SK-N-SH treated with all-trans-retinoic acid at 6 μM for 48 hours (cell line): ENCODE measurements around the gene NACC1.

ENCODE experiments used
- ATAC-seq: fragments of 200-7000 bp; cut with Tn5 transposase; 3 replicates; pipeline ENCODE4 v1.9.1; 2020; ENCODE audit warnings: mild to moderate bottlenecking, moderate library complexity
- ARNTL ChIP-seq: fragments of 450-650 bp; formaldehyde crosslinking; IDR thresholded peaks from 2 replicates; pipeline ENCODE4 v1.5.0; 2020; ENCODE audit warnings: low read depth, mild to moderate bottlenecking, moderate library complexity, borderline replicate concordance
- BACH2 ChIP-seq: fragments of 250-450 bp; sonication (Bioruptor Pico); IDR thresholded peaks from 2 replicates; pipeline ENCODE4 v1.9.0; 2021; ENCODE audit warnings: mild to moderate bottlenecking, borderline replicate concordance
- CREB5 ChIP-seq: fragments of 250-450 bp; sonication (Bioruptor Pico); IDR thresholded peaks from 2 replicates; pipeline ENCODE4 v1.5.1; 2020; ENCODE audit warnings: low read depth, mild to moderate bottlenecking, moderate library complexity
- CSDC2 ChIP-seq: fragments of 250-450 bp; sonication (Bioruptor Pico); IDR thresholded peaks from 2 replicates; pipeline ENCODE4 v1.5.0; 2020; ENCODE audit warnings: mild to moderate bottlenecking, moderate library complexity
- CSRNP3 ChIP-seq: fragments of 250-450 bp; sonication (Bioruptor Pico); IDR thresholded peaks from 2 replicates; pipeline ENCODE4 v1.5.1; 2021; ENCODE audit warnings: mild to moderate bottlenecking, moderate library complexity
- ESRRG ChIP-seq: fragments of 250-450 bp; sonication (Bioruptor Pico); IDR thresholded peaks from 2 replicates; pipeline ENCODE4 v1.6.1; 2021; ENCODE audit warnings: mild to moderate bottlenecking
- GLIS3 ChIP-seq: fragments of 250-450 bp; sonication (Bioruptor Pico); IDR thresholded peaks from 2 replicates; pipeline ENCODE4 v1.5.0; 2020; ENCODE audit warnings: mild to moderate bottlenecking, moderate library complexity
- ISL1 ChIP-seq: fragments of 250-450 bp; sonication (Bioruptor Pico); IDR thresholded peaks from 2 replicates; pipeline ENCODE4 v2.1.2; 2022; ENCODE audit warnings: mild to moderate bottlenecking, moderate library complexity
- OSR1 ChIP-seq: fragments of 250-450 bp; sonication (Bioruptor Pico); IDR thresholded peaks from 2 replicates; pipeline ENCODE4 v1.8.0; 2022; ENCODE audit warnings: moderate library complexity, mild to moderate bottlenecking, inconsistent platforms
- PATZ1 ChIP-seq: fragments of 250-450 bp; sonication (Bioruptor Pico); IDR thresholded peaks from 2 replicates; pipeline ENCODE4 v1.8.0; 2020; ENCODE audit warnings: mild to moderate bottlenecking, moderate library complexity, borderline replicate concordance
- PPARA ChIP-seq: fragments of 250-450 bp; sonication (Bioruptor Pico); IDR thresholded peaks from 2 replicates; pipeline ENCODE4 v1.5.0; 2020; ENCODE audit warnings: mild to moderate bottlenecking, borderline replicate concordance
- RARB ChIP-seq: fragments of 250-450 bp; sonication (Bioruptor Pico); IDR thresholded peaks from 2 replicates; pipeline ENCODE4 v1.8.0; 2021; ENCODE audit warnings: mild to moderate bottlenecking, moderate library complexity
- SNAI2 ChIP-seq: fragments of 250-450 bp; sonication (Bioruptor Pico); IDR thresholded peaks from 2 replicates; pipeline ENCODE4 v1.5.0; 2020; ENCODE audit warnings: mild to moderate bottlenecking, moderate library complexity
- TCF4 ChIP-seq: fragments of 250-450 bp; sonication (Bioruptor Pico); IDR thresholded peaks from 2 replicates; pipeline ENCODE4 v1.8.0; 2021; ENCODE audit warnings: mild to moderate bottlenecking, moderate library complexity, borderline replicate concordance
- TSHZ2 ChIP-seq: fragments of 250-450 bp; sonication (Bioruptor Pico); IDR thresholded peaks from 2 replicates; pipeline ENCODE4 v1.5.0; 2020; ENCODE audit warnings: mild to moderate bottlenecking, moderate library complexity
- ZC3H10 ChIP-seq: fragments of 250-450 bp; sonication (Bioruptor Pico); IDR thresholded peaks from 2 replicates; pipeline ENCODE4 v1.5.1; 2021; ENCODE audit warnings: mild to moderate bottlenecking, moderate library complexity
- ZNF565 ChIP-seq: fragments of 450-650 bp; formaldehyde crosslinking; conservative IDR thresholded peaks from 2 replicates; pipeline ENCODE4 v1.5.0; 2020; ENCODE audit warnings: low read depth, mild to moderate bottlenecking, moderate library complexity
- ZNF70 ChIP-seq: fragments of 450-650 bp; formaldehyde crosslinking; IDR thresholded peaks from 2 replicates; pipeline ENCODE4 v1.5.0; 2020; ENCODE audit warnings: mild to moderate bottlenecking, moderate library complexity
- ZNF8 ChIP-seq: fragments of 450-650 bp; formaldehyde crosslinking; IDR thresholded peaks from 2 replicates; pipeline ENCODE4 v1.5.0; 2020; ENCODE audit warnings: mild to moderate bottlenecking, moderate library complexity

The NACC1 gene

GRCh38 chr19:13155472-13156359 is 37.7 kb downstream of the NACC1 start (continued):
- TF ChIP-seq CSRNP3 (peak; percentile 62; the same call in 1 of the 2 replicates), BACH2 (CRISPR knock-in tag) (no peak)

- ATAC-seq: no peak
- TF ChIP-seq CSRNP3: no peak
- no peak for TF ChIP-seq BACH2 (CRISPR knock-in tag)
- TF ChIP-seq RARB: no peak
- no peak for TF ChIP-seq ZNF8 (CRISPR knock-in tag)
- no peak for TF ChIP-seq GLIS3 (CRISPR knock-in tag)
- no peak for TF ChIP-seq ZC3H10 (CRISPR knock-in tag)
- no peak for TF ChIP-seq ZNF565 (CRISPR knock-in tag)
- no peak for TF ChIP-seq ESRRG
- no peak for TF ChIP-seq PATZ1
- no peak for TF ChIP-seq CSDC2
- TF ChIP-seq OSR1: no peak
- TF ChIP-seq ISL1: no peak
- TF ChIP-seq, all 23 proteins: peak for 0
Observed at GRCh38 chr19:13159713-13160112, 41.6 kb downstream of the NACC1 start.

GRCh38 chr19:13160557-13160956 is 42.5 kb downstream of the NACC1 start:
- ATAC-seq: no peak
- TF ChIP-seq ARNTL (CRISPR knock-in tag) (no peak), SNAI2 (CRISPR knock-in tag) (no peak), TSHZ2 (CRISPR knock-in tag) (no peak), CREB5 (CRISPR knock-in tag) (no peak), ZC3H10 (CRISPR knock-in tag) (no peak), ZNF70 (CRISPR knock-in tag) (no peak), TCF4 (CRISPR knock-in tag) (no peak), PPARA (no peak), RARB (no peak), CSDC2 (no peak), ZNF8 (CRISPR knock-in tag) (no peak)
